PC-9 (cell line): ENCODE data around the gene FUT4. TPM values are rescaled to one million over a fixed set of nuclear protein-coding genes. Genes with fewer than 3 reads are reported as not detected.

Source experiments
- BruUV-seq: library from RNA; stranded (reverse); fragments of 400-500 nt; replicated peaks from 2 replicates; lab custom pipeline; 2021; lab: Mats Ljungman, UMichigan
- CTCF ChIA-PET: fragments of 300-600 bp; sonication (Branson Sonifier 250); formaldehyde crosslinking; loops from one replicate; lab custom pipeline; 2022; ENCODE audit warnings: antibody characterized with exemption; lab: Charles Lee
- POLR2A ChIA-PET: fragments of 300-600 bp; sonication (Branson Sonifier 250); formaldehyde crosslinking; loops from one replicate; lab custom pipeline; 2022; ENCODE audit warnings: antibody characterized with exemption; ENCODE audit not compliant: unreplicated experiment; lab: Charles Lee
- DNase-seq, 2 experiments: peaks; one replicate each; pipeline versions ENCODE4 v3.0.0 to v3.0.0-alpha.2; 2015 to 2022; ENCODE audit warnings: mixed read lengths in 1 of 2
- H2AFZ ChIP-seq: fragments of 200-600 bp; sonication (generic); 2 replicates; pipeline ENCODE4 v1.8.1; 2017; ENCODE audit warnings: antibody characterized with exemption
- H3F3A ChIP-seq: fragments of 200-600 bp; sonication (generic); 2 replicates; pipeline ENCODE4 v1.8.1; 2017; ENCODE audit warnings: antibody characterized with exemption, mild to moderate bottlenecking, low read depth; ENCODE audit not compliant: insufficient read depth
- H3K27ac ChIP-seq: fragments of 200-600 bp; sonication (generic); 2 replicates; pipeline ENCODE4 v1.6.1; 2016; ENCODE audit warnings: mixed run types
- H3K27me3 ChIP-seq: fragments of 200-600 bp; sonication (generic); 2 replicates; pipeline ENCODE4 v1.6.1; 2016; ENCODE audit warnings: low read depth, mixed run types; ENCODE audit not compliant: insufficient read depth
- H3K36me3 ChIP-seq: fragments of 200-600 bp; sonication (generic); 2 replicates; pipeline ENCODE4 v1.6.1; 2016; ENCODE audit warnings: low read depth, mixed run types
- H3K4me1 ChIP-seq: fragments of 200-600 bp; sonication (generic); replicated peaks from 2 replicates; pipeline ENCODE4 v1.6.1; 2016; ENCODE audit warnings: mixed run types; ENCODE audit not compliant: insufficient read depth
- H3K4me2 ChIP-seq: fragments of 200-600 bp; sonication (generic); 2 replicates; pipeline ENCODE4 v1.6.1; 2017; ENCODE audit warnings: mixed run types
- H3K4me3 ChIP-seq: fragments of 200-600 bp; sonication (generic); 2 replicates; pipeline ENCODE4 v1.6.1; 2016; ENCODE audit warnings: mixed run types
- H3K79me2 ChIP-seq: fragments of 200-600 bp; sonication (generic); 2 replicates; pipeline ENCODE4 v1.6.1; 2017; ENCODE audit warnings: low read depth, mixed run types
- H3K9me2 ChIP-seq: fragments of 200-600 bp; sonication (generic); 2 replicates; pipeline ENCODE4 v1.8.1; 2017; ENCODE audit warnings: mild to moderate bottlenecking; ENCODE audit not compliant: insufficient read depth
- H3K9me3 ChIP-seq: fragments of 200-600 bp; sonication (generic); 2 replicates; pipeline ENCODE4 v1.8.1; 2016; ENCODE audit warnings: low read depth; ENCODE audit not compliant: insufficient read depth
- H4K20me1 ChIP-seq: fragments of 200-600 bp; sonication (generic); 2 replicates; pipeline ENCODE4 v1.8.1; 2017; ENCODE audit not compliant: insufficient read depth
- CTCF ChIP-seq: fragments of 200-600 bp; sonication (generic); conservative IDR thresholded peaks from 2 replicates; pipeline ENCODE4 v1.6.1; 2017; ENCODE audit warnings: mixed run types, antibody characterized with exemption, mild to moderate bottlenecking, moderate library complexity
- EZH2 ChIP-seq: fragments of 200-600 bp; sonication (generic); IDR thresholded peaks from 2 replicates; pipeline ENCODE4 v1.8.0; 2017; ENCODE audit warnings: antibody characterized with exemption, low read depth
- intact Hi-C: fragments of 100-400 bp; cut with micrococcal nuclease; formaldehyde crosslinking; loops from one replicate; pipeline ENCODE4 v1.10.0; 2022; ENCODE audit not compliant: unreplicated experiment
- total RNA-seq: library from RNA; stranded (reverse); gene quantifications from 2 replicates; pipeline ENCODE4 v1.2.3, GENCODE V29; 2021

Gene FUT4
- total RNA-seq, 1 experiment from 2014 or later: 1.9 TPM

- Histone ChIP-seq H2AFZ (no peak overlapping the region), H3K4me2 (no peak overlapping the region), H3K27ac (no peak overlapping the region), H3K4me3 (no peak overlapping the region), H3K27me3 (no peaks in the 10 kb centered on the region), H3K79me2 (no peaks in the 10 kb centered on the region), H3K9me2 (no peaks in the 10 kb centered on the region), H3K4me1 (peaks cover 16% of the 10 kb centered on the region), H3K36me3 (no peaks in the 10 kb centered on the region), H3F3A (peaks cover 3% of the 10 kb centered on the region; the same call in 1 of the 2 replicates), H3K9me3 (peaks cover 4% of the 10 kb centered on the region; the same call in 1 of the 2 replicates), H4K20me1 (no peaks in the 10 kb centered on the region)
- POLR2A ChIA-PET: no interaction called here
- no peak for TF ChIP-seq CTCF
- no peak for TF ChIP-seq EZH2
- intact Hi-C loops: loop anchor here (10.0 kb wide), 1 partner anchor 369 kb away; no protein-coding TSS in a partner anchor
- no TSS peak for BruUV-seq
- no peak for DNase-seq
- CTCF ChIA-PET: interaction anchor here (0.6 to 0.8 kb wide), 2 partner anchors 10 to 82 kb away, joined by 3 read pairs; no protein-coding TSS in a partner anchor
These were observed 28.3 kb upstream of the FUT4 start for GRCh38 chr11:94515398-94515797.

GRCh38 chr11:94516725-94517124, 27.0 kb upstream of the FUT4 start:
- intact Hi-C loops: loop anchor here (10.0 kb wide), 1 partner anchor 368 kb away; no protein-coding TSS in a partner anchor
- no peak for DNase-seq
- H3K27me3 ChIP-seq: no peaks in the 10 kb centered on the region
- no peaks in the 10 kb centered on the region for H4K20me1 ChIP-seq
- no peaks in the 10 kb centered on the region for H3K9me3 ChIP-seq
- H2AFZ ChIP-seq: no peak overlapping the region
- H3K79me2 ChIP-seq: no peaks in the 10 kb centered on the region
- POLR2A ChIA-PET: no interaction called here
- H3K36me3 ChIP-seq: no peaks in the 10 kb centered on the region
- H3K4me2 ChIP-seq: no peak overlapping the region
- BruUV-seq: no TSS peak
- no peaks in the 10 kb centered on the region for H3K9me2 ChIP-seq
- TF ChIP-seq CTCF (no peak), EZH2 (no peak)
- no peak overlapping the region for H3K27ac ChIP-seq
- H3K4me1 ChIP-seq: peaks cover 16% of the 10 kb centered on the region
- peaks cover 3% of the 10 kb centered on the region; the same call in 1 of the 2 replicates for H3F3A ChIP-seq
- no peak overlapping the region for H3K4me3 ChIP-seq
- CTCF ChIA-PET: interaction anchor here (0.6 kb wide), 1 partner anchor 245 kb away, joined by 4 read pairs; no protein-coding TSS in a partner anchor

- H3K36me3 ChIP-seq: no peaks in the 10 kb centered on the region
- TF ChIP-seq EZH2: no peak
- no peak for TF ChIP-seq CTCF
- ChIA-PET POLR2A (no interaction called here), CTCF (interaction anchor here (0.6 kb wide), 1 partner anchor 623 kb away, joined by 3 read pairs; no protein-coding TSS in a partner anchor)
- H3K4me3 ChIP-seq: no peak overlapping the region
- no peak for DNase-seq
- intact Hi-C loops: loop anchor here (2.0 to 10.0 kb wide), 2 partner anchors 85 to 367 kb away; no protein-coding TSS in a partner anchor
- H2AFZ ChIP-seq: no peak overlapping the region
- H3K27me3 ChIP-seq: no peaks in the 10 kb centered on the region
- no peaks in the 10 kb centered on the region for H4K20me1 ChIP-seq
- no peaks in the 10 kb centered on the region; the same call in 1 of the 2 replicates for H3F3A ChIP-seq
- no peaks in the 10 kb centered on the region for H3K9me3 ChIP-seq
- H3K27ac ChIP-seq: no peak overlapping the region
- peaks cover 3% of the 10 kb centered on the region for H3K4me1 ChIP-seq
- BruUV-seq: no TSS peak
- H3K4me2 ChIP-seq: no peak overlapping the region
- no peaks in the 10 kb centered on the region for H3K9me2 ChIP-seq
- no peaks in the 10 kb centered on the region for H3K79me2 ChIP-seq
These were observed 25.4 kb upstream of the FUT4 start for GRCh38 chr11:94518300-94518699.
